Osteoblast (primary cell): ENCODE results near the gene PRKAR1B. TPM values are rescaled to one million over a fixed set of nuclear protein-coding genes. Genes with fewer than 3 reads are reported as not detected.

ENCODE experiments used
- DNase-seq: peaks from one replicate; pipeline ENCODE4 v3.0.0; 2011; ENCODE audit warnings: low spot score, mixed read lengths; ENCODE audit not compliant: insufficient read length; ENCODE audit errors: missing footprints
- H2AFZ ChIP-seq: 2 replicates; pipeline ENCODE4 v1.6.0; 2011; ENCODE audit warnings: mild to moderate bottlenecking, low read length
- H3K27ac ChIP-seq: 2 replicates; pipeline ENCODE4 v1.5.1; 2011; ENCODE audit warnings: mild to moderate bottlenecking, low read depth, low read length, moderate library complexity
- H3K27me3 ChIP-seq: 2 replicates; pipeline ENCODE4 v1.6.0; 2012; ENCODE audit warnings: mild to moderate bottlenecking, control low read depth, inconsistent platforms, low read length, moderate library complexity; ENCODE audit not compliant: insufficient read depth
- H3K36me3 ChIP-seq: 2 replicates; pipeline ENCODE4 v1.5.1; 2011; ENCODE audit warnings: mild to moderate bottlenecking, low read length, control low read depth, moderate library complexity; ENCODE audit not compliant: insufficient read depth
- H3K4me1 ChIP-seq: 2 replicates; pipeline ENCODE4 v1.5.1; 2011; ENCODE audit warnings: mild to moderate bottlenecking, low read length, control low read depth, moderate library complexity; ENCODE audit not compliant: insufficient read depth
- H3K4me2 ChIP-seq: 2 replicates; pipeline ENCODE4 v1.6.0; 2011; ENCODE audit warnings: mild to moderate bottlenecking, low read length; ENCODE audit not compliant: insufficient read depth
- H3K4me3 ChIP-seq: fragments of 200-600 bp; sonication (generic); 3 replicates; pipeline ENCODE4 v1.5.1; 2012; ENCODE audit warnings: mild to moderate bottlenecking, low read length, inconsistent platforms; ENCODE audit not compliant: insufficient read depth
- H3K79me2 ChIP-seq: 2 replicates; pipeline ENCODE4 v1.6.0; 2012; ENCODE audit warnings: mild to moderate bottlenecking, low read length, control low read depth, inconsistent platforms; ENCODE audit not compliant: insufficient read depth
- H3K9me3 ChIP-seq: 2 replicates; pipeline ENCODE4 v1.5.1; 2011; ENCODE audit warnings: low read depth, low read length, control low read depth
- H4K20me1 ChIP-seq: 2 replicates; pipeline ENCODE4 v1.6.0; 2012; ENCODE audit warnings: mild to moderate bottlenecking, low read length, control low read depth; ENCODE audit not compliant: insufficient read depth
- CTCF ChIP-seq: IDR thresholded peaks from 2 replicates; pipeline ENCODE4 v1.5.1; 2011; ENCODE audit warnings: mild to moderate bottlenecking, low read depth, low read length, moderate library complexity; ENCODE audit errors: extremely low read depth
- total RNA-seq: library from RNA; depleted of rRNA; stranded (reverse); fragments of >200 nt; gene quantifications from 2 replicates; pipeline ENCODE4 v1.2.3, GENCODE V29; 2012

The PRKAR1B gene
- total RNA-seq, 1 donor: 6.5 TPM

- no peak for DNase-seq
- Histone ChIP-seq H4K20me1 (no peaks in the 10 kb centered on the region), H3K4me2 (no peak overlapping the region), H3K27ac (no peak overlapping the region), H3K79me2 (no peaks in the 10 kb centered on the region), H2AFZ (no peak overlapping the region), H3K4me1 (no peaks in the 10 kb centered on the region), H3K9me3 (no peaks in the 10 kb centered on the region), H3K4me3 (no peak overlapping the region), H3K27me3 (no peaks in the 10 kb centered on the region), H3K36me3 (no peaks in the 10 kb centered on the region)
- TF ChIP-seq CTCF: no peak
Observed at GRCh38 chr7:569071-569855, 157.8 kb downstream of the PRKAR1B start.

GRCh38 chr7:568031-568951 is 158.8 kb downstream of the PRKAR1B start:
- H2AFZ ChIP-seq: no peak overlapping the region
- no peak for TF ChIP-seq CTCF
- H4K20me1 ChIP-seq: no peaks in the 10 kb centered on the region
- H3K36me3 ChIP-seq: no peaks in the 10 kb centered on the region
- H3K4me3 ChIP-seq: no peak overlapping the region
- H3K27ac ChIP-seq: no peak overlapping the region
- no peak for DNase-seq
- no peaks in the 10 kb centered on the region for H3K27me3 ChIP-seq
- H3K4me1 ChIP-seq: no peaks in the 10 kb centered on the region
- H3K4me2 ChIP-seq: no peak overlapping the region
- no peaks in the 10 kb centered on the region for H3K79me2 ChIP-seq
- H3K9me3 ChIP-seq: no peaks in the 10 kb centered on the region

- H3K27ac ChIP-seq: no peak overlapping the region
- no peak for TF ChIP-seq CTCF
- no peaks in the 10 kb centered on the region for H3K27me3 ChIP-seq
- no peaks in the 10 kb centered on the region for H3K79me2 ChIP-seq
- DNase-seq: no peak
- no peaks in the 10 kb centered on the region for H3K4me1 ChIP-seq
- no peaks in the 10 kb centered on the region for H3K36me3 ChIP-seq
- no peak overlapping the region for H2AFZ ChIP-seq
- H4K20me1 ChIP-seq: no peaks in the 10 kb centered on the region
- H3K4me3 ChIP-seq: no peak overlapping the region
- H3K9me3 ChIP-seq: no peaks in the 10 kb centered on the region
- no peak overlapping the region for H3K4me2 ChIP-seq
Observed at GRCh38 chr7:567305-567883, 159.7 kb downstream of the PRKAR1B start.

- no peak overlapping the region for H3K4me2 ChIP-seq
- no peak overlapping the region for H3K4me3 ChIP-seq
- H3K4me1 ChIP-seq: no peaks in the 10 kb centered on the region
- DNase-seq: no peak
- no peaks in the 10 kb centered on the region for H3K27me3 ChIP-seq
- H3K27ac ChIP-seq: no peak overlapping the region
- TF ChIP-seq CTCF: no peak
- H3K79me2 ChIP-seq: no peaks in the 10 kb centered on the region
- no peaks in the 10 kb centered on the region for H3K9me3 ChIP-seq
- no peaks in the 10 kb centered on the region for H4K20me1 ChIP-seq
- H2AFZ ChIP-seq: no peak overlapping the region
- no peaks in the 10 kb centered on the region for H3K36me3 ChIP-seq
Observed at GRCh38 chr7:566100-566499, 161.0 kb downstream of the PRKAR1B start.
